Astrocyte (in vitro differentiated cells and primary cell): ENCODE results near the gene PRSS53. TPM values are rescaled to one million over a fixed set of nuclear protein-coding genes. Genes with fewer than 3 reads are reported as not detected.
A peak's percentile ranks its signal among the peaks of the same experiment; 100 is the strongest.
"Not testable (repeated sequence)": the region's sequence is repeated elsewhere in the genome, so short reads cannot be mapped to it uniquely, and the experiment has no call there.

ENCODE experiments used
- DNase-seq: peaks from one replicate; pipeline ENCODE4 v3.0.0-alpha.2; 2010; ENCODE audit warnings: low read depth
- FAIRE-seq: peaks from 2 replicates; lab custom pipeline; 2011; peaks lifted over from hg19 to GRCh38; lab: Jason Lieb, UNC
- H2AFZ ChIP-seq: 2 replicates; pipeline ENCODE4 v1.6.0; 2012; ENCODE audit warnings: low read depth, low read length, inconsistent platforms
- H3K27ac ChIP-seq: 2 replicates; pipeline ENCODE4 v1.5.1; 2011; ENCODE audit warnings: low read depth, low read length, inconsistent platforms
- H3K27me3 ChIP-seq: 2 replicates; pipeline ENCODE4 v1.6.0; 2011; ENCODE audit warnings: low read length, inconsistent platforms; ENCODE audit not compliant: insufficient read depth
- H3K36me3 ChIP-seq: 2 replicates; pipeline ENCODE4 v1.5.1; 2011; ENCODE audit warnings: low read length, inconsistent platforms; ENCODE audit not compliant: insufficient read depth
- H3K4me1 ChIP-seq: 2 replicates; pipeline ENCODE4 v1.5.1; 2011; ENCODE audit warnings: low read length, inconsistent platforms; ENCODE audit not compliant: insufficient read depth
- H3K4me2 ChIP-seq: 2 replicates; pipeline ENCODE4 v1.6.0; 2012; ENCODE audit warnings: low read length, inconsistent platforms
- H3K4me3 ChIP-seq: 2 replicates; pipeline ENCODE4 v1.5.1; 2011; ENCODE audit warnings: low read depth, mild to moderate bottlenecking, low read length, inconsistent platforms; ENCODE audit not compliant: insufficient read depth
- H3K79me2 ChIP-seq: 2 replicates; pipeline ENCODE4 v1.6.0; 2012; ENCODE audit warnings: mild to moderate bottlenecking, low read length, inconsistent platforms; ENCODE audit not compliant: insufficient read depth
- H3K9ac ChIP-seq: 2 replicates; pipeline ENCODE4 v1.6.0; 2012; ENCODE audit warnings: mild to moderate bottlenecking, low read length, inconsistent platforms
- H3K9me3 ChIP-seq: 2 replicates; pipeline ENCODE4 v1.5.1; 2012; ENCODE audit warnings: low read depth, mild to moderate bottlenecking, low read length, inconsistent platforms; ENCODE audit not compliant: insufficient read depth
- H4K20me1 ChIP-seq: 2 replicates; pipeline ENCODE4 v1.6.0; 2012; ENCODE audit warnings: low read length, inconsistent platforms; ENCODE audit not compliant: insufficient read depth
- H3K27ac Mint-ChIP-seq: one replicate; pipeline ENCODE4 v1.8.0; 2021; ENCODE audit warnings: mild to moderate bottlenecking, mixed read lengths; ENCODE audit not compliant: unreplicated experiment
- H3K27me3 Mint-ChIP-seq: one replicate; pipeline ENCODE4 v1.8.0; 2021; ENCODE audit warnings: low read depth, mixed read lengths; ENCODE audit not compliant: unreplicated experiment
- H3K36me3 Mint-ChIP-seq: one replicate; pipeline ENCODE4 v1.8.0; 2021; ENCODE audit warnings: low read depth, mixed read lengths; ENCODE audit not compliant: unreplicated experiment
- H3K4me1 Mint-ChIP-seq: one replicate; pipeline ENCODE4 v1.8.0; 2021; ENCODE audit warnings: low read depth, mixed read lengths; ENCODE audit not compliant: unreplicated experiment
- H3K4me3 Mint-ChIP-seq: one replicate; pipeline ENCODE4 v1.8.0; 2021; ENCODE audit warnings: mild to moderate bottlenecking, moderate library complexity, mixed read lengths; ENCODE audit not compliant: unreplicated experiment
- H3K9me3 Mint-ChIP-seq: one replicate; pipeline ENCODE4 v1.8.0; 2021; ENCODE audit warnings: mild to moderate bottlenecking, mixed read lengths; ENCODE audit not compliant: unreplicated experiment
- EZH2 ChIP-seq: IDR thresholded peaks from 2 replicates; pipeline ENCODE4 v1.6.1; 2012; ENCODE audit warnings: mild to moderate bottlenecking, low read length, inconsistent platforms; ENCODE audit not compliant: insufficient read depth
- total RNA-seq: library from RNA; stranded (reverse); gene quantifications from 2 replicates; pipeline ENCODE4 v1.2.1, GENCODE V29; 2021
- TF ChIP-seq, protein P1 (sequence below): IDR thresholded peaks from 2 replicates; pipeline ENCODE4 v1.5.1; 2011; ENCODE audit warnings: low read depth, mild to moderate bottlenecking, inconsistent platforms, low read length, moderate library complexity; ENCODE audit not compliant: insufficient read depth

PRSS53 gene
- total RNA-seq, 1 donor from 2014 or later = 7.1 TPM

DNA sequence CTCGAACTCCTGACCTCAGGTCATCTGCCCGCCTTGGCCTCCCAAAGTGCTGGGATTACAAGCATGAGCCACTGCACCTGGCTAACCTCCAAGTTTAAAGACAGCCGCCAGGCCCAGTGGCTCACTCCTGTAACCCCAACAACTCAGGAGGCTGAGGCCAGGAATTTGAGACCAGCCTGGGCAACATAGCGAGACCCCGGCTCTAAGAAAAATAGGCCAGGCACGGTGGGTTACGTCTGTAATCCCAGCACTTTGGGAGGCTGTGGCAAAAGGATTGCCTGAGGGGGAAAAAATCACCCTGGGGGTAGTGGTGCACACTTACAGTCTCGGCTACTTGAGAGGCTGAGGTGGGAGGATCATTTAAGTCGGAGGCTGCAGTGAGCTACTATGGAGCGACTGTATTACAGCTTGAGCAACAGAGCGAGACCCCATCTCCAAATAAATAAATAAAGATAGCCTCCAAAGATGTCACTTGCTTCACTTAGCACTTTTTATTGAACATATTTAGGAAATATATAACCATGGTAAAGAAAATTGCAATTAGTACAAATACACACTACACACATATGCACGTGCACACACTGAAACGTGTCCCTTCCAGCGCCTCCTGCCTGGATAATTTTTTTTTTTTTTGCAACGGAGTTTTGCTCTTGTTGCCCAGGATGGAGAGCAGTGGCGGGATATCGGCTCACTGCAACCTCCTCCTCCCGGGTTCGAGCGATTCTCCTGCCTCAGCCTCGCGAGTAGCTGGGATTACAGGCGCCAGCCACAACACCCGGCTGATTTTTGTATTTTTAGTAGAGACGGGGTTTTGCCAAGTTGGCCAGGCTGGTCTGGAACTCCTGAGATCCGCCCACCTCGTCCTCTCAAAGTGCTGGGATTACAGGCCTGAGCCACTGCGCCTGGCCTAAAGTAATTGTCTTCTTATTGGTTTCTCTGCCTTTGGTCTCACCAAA, 18.0 kb upstream of the PRSS53 start:
- Mint-ChIP-seq H3K36me3 (peaks cover 18% of the 10 kb centered on the region), H3K4me1 (peaks cover 5% of the 10 kb centered on the region), H3K27me3 (no peaks in the 10 kb centered on the region), H3K9me3 (no peaks in the 10 kb centered on the region), H3K27ac (no peak overlapping the region), H3K4me3 (peak overlapping the region; percentile 84)
- peaks cover 4% of the 10 kb centered on the region for H4K20me1 ChIP-seq
- no peak for FAIRE-seq
- TF ChIP-seq, protein P1, sequence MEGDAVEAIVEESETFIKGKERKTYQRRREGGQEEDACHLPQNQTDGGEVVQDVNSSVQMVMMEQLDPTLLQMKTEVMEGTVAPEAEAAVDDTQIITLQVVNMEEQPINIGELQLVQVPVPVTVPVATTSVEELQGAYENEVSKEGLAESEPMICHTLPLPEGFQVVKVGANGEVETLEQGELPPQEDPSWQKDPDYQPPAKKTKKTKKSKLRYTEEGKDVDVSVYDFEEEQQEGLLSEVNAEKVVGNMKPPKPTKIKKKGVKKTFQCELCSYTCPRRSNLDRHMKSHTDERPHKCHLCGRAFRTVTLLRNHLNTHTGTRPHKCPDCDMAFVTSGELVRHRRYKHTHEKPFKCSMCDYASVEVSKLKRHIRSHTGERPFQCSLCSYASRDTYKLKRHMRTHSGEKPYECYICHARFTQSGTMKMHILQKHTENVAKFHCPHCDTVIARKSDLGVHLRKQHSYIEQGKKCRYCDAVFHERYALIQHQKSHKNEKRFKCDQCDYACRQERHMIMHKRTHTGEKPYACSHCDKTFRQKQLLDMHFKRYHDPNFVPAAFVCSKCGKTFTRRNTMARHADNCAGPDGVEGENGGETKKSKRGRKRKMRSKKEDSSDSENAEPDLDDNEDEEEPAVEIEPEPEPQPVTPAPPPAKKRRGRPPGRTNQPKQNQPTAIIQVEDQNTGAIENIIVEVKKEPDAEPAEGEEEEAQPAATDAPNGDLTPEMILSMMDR = no peak
- TF ChIP-seq EZH2 = no peak
- no peak overlapping the region for H2AFZ ChIP-seq
- H3K27me3 ChIP-seq = no peaks in the 10 kb centered on the region
- H3K36me3 ChIP-seq = no peaks in the 10 kb centered on the region
- peaks cover 9% of the 10 kb centered on the region for H3K4me1 ChIP-seq
- H3K9me3 ChIP-seq = no peaks in the 10 kb centered on the region
- no peak overlapping the region for H3K27ac ChIP-seq
- H3K9ac ChIP-seq = no peak overlapping the region
- no peak for DNase-seq
- H3K4me3 ChIP-seq = no peak overlapping the region
- H3K4me2 ChIP-seq = no peak overlapping the region
- peaks cover 20% of the 10 kb centered on the region for H3K79me2 ChIP-seq

DNA sequence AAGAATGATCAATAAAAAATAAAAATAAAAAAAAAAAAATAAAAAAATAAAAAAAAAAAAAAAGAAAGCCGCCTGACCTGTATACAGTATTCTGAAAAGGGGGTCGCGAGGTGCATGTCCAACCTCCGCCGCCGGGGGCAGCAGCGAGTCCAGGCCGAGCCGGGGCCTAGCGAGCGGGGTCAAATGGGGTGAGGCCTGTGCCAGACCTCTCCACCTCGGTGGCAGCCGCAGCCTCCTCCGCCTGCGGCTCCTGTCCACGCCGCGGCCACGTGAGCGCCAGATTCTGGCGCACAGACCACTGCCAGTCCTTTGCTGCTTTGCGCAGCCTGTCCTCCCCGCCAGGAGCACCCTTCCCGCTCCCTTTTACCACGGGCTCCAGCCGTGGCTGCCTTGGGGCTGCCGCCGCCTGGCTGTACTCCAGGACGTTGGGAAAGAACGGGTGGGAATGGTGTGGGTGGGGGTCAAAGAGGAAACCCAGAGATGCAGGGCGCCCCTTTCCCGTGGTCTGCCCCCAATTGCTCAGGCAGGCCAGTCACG, 17.0 kb upstream of the PRSS53 start:
- no peak overlapping the region for H3K4me3 Mint-ChIP-seq
- H3K27ac Mint-ChIP-seq = no peak overlapping the region
- Histone ChIP-seq H4K20me1 (no peaks in the 10 kb centered on the region), H3K36me3 (no peaks in the 10 kb centered on the region), H3K9ac (no peak overlapping the region), H3K79me2 (peaks cover 20% of the 10 kb centered on the region), H3K4me2 (peak overlapping the region; percentile 33), H3K27ac (no peak overlapping the region), H3K4me1 (peaks cover 9% of the 10 kb centered on the region), H3K9me3 (no peaks in the 10 kb centered on the region), H2AFZ (peak overlapping the region; percentile 86), H3K27me3 (no peaks in the 10 kb centered on the region), H3K4me3 (no peak overlapping the region)
- no peak for TF ChIP-seq EZH2
- TF ChIP-seq, protein P1 = peak; percentile 36
- H3K36me3 Mint-ChIP-seq = peaks cover 9% of the 10 kb centered on the region
- no peaks in the 10 kb centered on the region for H3K9me3 Mint-ChIP-seq
- H3K27me3 Mint-ChIP-seq = no peaks in the 10 kb centered on the region
- FAIRE-seq (no peak), DNase-seq (no peak)
- H3K4me1 Mint-ChIP-seq = peaks cover 5% of the 10 kb centered on the region

GRCh38 chr16:31100876-31101641, 12.3 kb upstream of the PRSS53 start:
- H2AFZ ChIP-seq = not testable (repeated sequence)

More at GRCh38 chr16:31100876-31101641, 12.3 kb upstream of the PRSS53 start:
- not testable (repeated sequence) for H3K27me3 ChIP-seq, H3K9me3 Mint-ChIP-seq, H3K4me1 Mint-ChIP-seq, H3K4me3 Mint-ChIP-seq, H3K27ac ChIP-seq, H3K9ac ChIP-seq, H3K4me2 ChIP-seq, H3K9me3 ChIP-seq, FAIRE-seq, H4K20me1 ChIP-seq, H3K4me1 ChIP-seq, H3K27ac Mint-ChIP-seq, H3K4me3 ChIP-seq, H3K36me3 Mint-ChIP-seq, H3K27me3 Mint-ChIP-seq, DNase-seq, H3K36me3 ChIP-seq, H3K79me2 ChIP-seq
